Raji (cell line): ENCODE measurements around the gene PITX2.

Experiments used
- POLR2A ChIP-seq: IDR thresholded peaks from 2 replicates; pipeline ENCODE4 v1.6.1; 2011; ENCODE audit warnings: low read depth, low read length, control low read depth; ENCODE audit not compliant: insufficient read depth

Gene PITX2

GRCh38 chr4:110631584-110632505, 9.0 kb upstream of the PITX2 start:
- TF ChIP-seq POLR2A: no peak

- no peak for TF ChIP-seq POLR2A
Measured at GRCh38 chr4:110630688-110631402, 8.0 kb upstream of the PITX2 start.

GRCh38 chr4:110629780-110630687, 7.2 kb upstream of the PITX2 start:
- TF ChIP-seq POLR2A: no peak

- no peak for TF ChIP-seq POLR2A
Measured at GRCh38 chr4:110629214-110629754, 6.4 kb upstream of the PITX2 start.

GRCh38 chr4:110628663-110629213, 5.9 kb upstream of the PITX2 start:
- TF ChIP-seq POLR2A: no peak

- TF ChIP-seq POLR2A: no peak
Measured at GRCh38 chr4:110627977-110628662, 5.2 kb upstream of the PITX2 start.

- TF ChIP-seq POLR2A: no peak
Measured at GRCh38 chr4:110626532-110627153, 3.8 kb upstream of the PITX2 start.

- no peak for TF ChIP-seq POLR2A
Measured at GRCh38 chr4:110625576-110626257, 2.8 kb upstream of the PITX2 start.

GRCh38 chr4:110624904-110625494, 2.1 kb upstream of the PITX2 start:
- no peak for TF ChIP-seq POLR2A

- TF ChIP-seq POLR2A: no peak
Measured at GRCh38 chr4:110624398-110624780, 1.5 kb upstream of the PITX2 start.

- TF ChIP-seq POLR2A: no peak
Measured at GRCh38 chr4:110623718-110624397, 981 bp upstream of the PITX2 start.

GRCh38 chr4:110621839-110622751, 782 bp downstream of the PITX2 start:
- TF ChIP-seq POLR2A: no peak
